ENCODE results near the gene SNX2. TPM values are rescaled to one million over a fixed set of nuclear protein-coding genes. Genes with fewer than 3 reads are reported as not detected.

The SNX2 gene
- total RNA-seq, 1 donor from 2014 or later = 77.1 TPM

GRCh38 chr5:122781465-122781864 is 6.6 kb downstream of the SNX2 start:
- no peak for DNase-seq (ENCODE audit: low read depth)
- no peaks in the 10 kb centered on the region for H3K27me3 ChIP-seq (ENCODE audit: control insufficient read depth, insufficient read depth, low read length)
- no peak for TF ChIP-seq CTCF (IDR thresholded peaks at IDR 0.05; ENCODE audit: insufficient read depth, low read length, poor library complexity, severe bottlenecking)
- H3K36me3 ChIP-seq (ENCODE audit: control insufficient read depth, insufficient read depth, low read length) = no peaks in the 10 kb centered on the region
- no peak overlapping the region for H3K4me3 ChIP-seq (ENCODE audit: low read depth, low read length)

- no peak for DNase-seq (ENCODE audit: low read depth)
- H3K36me3 ChIP-seq (ENCODE audit: control insufficient read depth, insufficient read depth, low read length) = no peaks in the 10 kb centered on the region
- no peak for TF ChIP-seq CTCF (IDR thresholded peaks at IDR 0.05; ENCODE audit: insufficient read depth, low read length, poor library complexity, severe bottlenecking)
- no peak overlapping the region for H3K4me3 ChIP-seq (ENCODE audit: low read depth, low read length)
- no peaks in the 10 kb centered on the region for H3K27me3 ChIP-seq (ENCODE audit: control insufficient read depth, insufficient read depth, low read length)
Measured at GRCh38 chr5:122785294-122785693, 10.4 kb downstream of the SNX2 start.

- H3K27me3 ChIP-seq (ENCODE audit: control insufficient read depth, insufficient read depth, low read length) = no peaks in the 10 kb centered on the region
- no peak overlapping the region for H3K4me3 ChIP-seq (ENCODE audit: low read depth, low read length)
- H3K36me3 ChIP-seq (ENCODE audit: control insufficient read depth, insufficient read depth, low read length) = no peaks in the 10 kb centered on the region
- no peak for DNase-seq (ENCODE audit: low read depth)
- TF ChIP-seq CTCF (IDR thresholded peaks at IDR 0.05; ENCODE audit: insufficient read depth, low read length, poor library complexity, severe bottlenecking) = no peak
Measured at GRCh38 chr5:122788371-122788770, 13.5 kb downstream of the SNX2 start.

GRCh38 chr5:122788996-122789395 is 14.1 kb downstream of the SNX2 start:
- H3K27me3 ChIP-seq (ENCODE audit: control insufficient read depth, insufficient read depth, low read length) = no peaks in the 10 kb centered on the region
- H3K36me3 ChIP-seq (ENCODE audit: control insufficient read depth, insufficient read depth, low read length) = no peaks in the 10 kb centered on the region
- H3K4me3 ChIP-seq (ENCODE audit: low read depth, low read length) = no peak overlapping the region
- no peak for TF ChIP-seq CTCF (IDR thresholded peaks at IDR 0.05; ENCODE audit: insufficient read depth, low read length, poor library complexity, severe bottlenecking)
- no peak for DNase-seq (ENCODE audit: low read depth)

GRCh38 chr5:122789461-122790171 is 14.7 kb downstream of the SNX2 start:
- no peak for TF ChIP-seq CTCF (IDR thresholded peaks at IDR 0.05; ENCODE audit: insufficient read depth, low read length, poor library complexity, severe bottlenecking)
- H3K36me3 ChIP-seq (ENCODE audit: control insufficient read depth, insufficient read depth, low read length) = no peaks in the 10 kb centered on the region
- no peak overlapping the region for H3K4me3 ChIP-seq (ENCODE audit: low read depth, low read length)
- H3K27me3 ChIP-seq (ENCODE audit: control insufficient read depth, insufficient read depth, low read length) = no peaks in the 10 kb centered on the region
- no peak for DNase-seq (ENCODE audit: low read depth)
